Ascending aorta (tissue), 2 donors: ENCODE measurements around the gene ERICH6B. TPM values are rescaled to one million over a fixed set of nuclear protein-coding genes. Genes with fewer than 3 reads are reported as not detected.

Experiments used
- DNase-seq, 2 donors: peaks; one replicate each; pipeline ENCODE4 v3.0.0-alpha.2; 2019; ENCODE audit warnings: low spot score in 2 of 2
- H3K27ac ChIP-seq, 2 donors: fragments of 200-600 bp; sonication (generic); one replicate each; pipeline ENCODE4 v1.5.1; 2016 to 2017; ENCODE audit warnings: mild to moderate bottlenecking in 1 of 2
- H3K27me3 ChIP-seq: fragments of 200-600 bp; sonication (generic); one replicate; pipeline ENCODE4 v1.5.1; 2017
- H3K36me3 ChIP-seq, 2 donors: fragments of 200-600 bp; sonication (generic); one replicate each; pipeline ENCODE4 v1.5.1; 2016
- H3K4me1 ChIP-seq, 2 donors: fragments of 200-600 bp; sonication (generic); one replicate each; pipeline ENCODE4 v1.5.1; 2016 to 2017; ENCODE audit warnings: mild to moderate bottlenecking in 1 of 2
- H3K4me3 ChIP-seq, 2 donors: fragments of 200-600 bp; sonication (generic); one replicate each; pipeline ENCODE4 v1.5.1; 2016 to 2017; ENCODE audit warnings: mild to moderate bottlenecking in 1 of 2
- H3K9me3 ChIP-seq, 2 donors: fragments of 200-600 bp; sonication (generic); one replicate each; pipeline ENCODE4 v1.5.1; 2016
- CTCF ChIP-seq, 3 experiments: fragments of 200-600 bp in 2 of 3; fragments of 450-650 bp in 1 of 3; sonication (generic) in 2 of 3; IDR thresholded peaks; one replicate each; pipeline ENCODE4 v1.5.1; 2016 to 2019; ENCODE audit warnings: antibody characterized with exemption in 3 of 3, mild to moderate bottlenecking in 1 of 3, moderate library complexity in 1 of 3
- intact Hi-C: fragments of 100-400 bp; cut with DNase I; formaldehyde crosslinking; loops from one replicate; pipeline ENCODE4 v1.15.1; 2023
- total RNA-seq: library from RNA; depleted of rRNA; stranded (reverse); fragments of >200 nt; gene quantifications from one replicate; pipeline ENCODE4 v1.1.0, GENCODE V29; 2016

The ERICH6B gene
- total RNA-seq, 1 donor from 2014 or later = not detected

- Histone ChIP-seq H3K27me3 (no peaks in the 10 kb centered on the region), H3K4me3 (no peak overlapping the region), H3K9me3 (no peaks in the 10 kb centered on the region), H3K4me1 (no peaks in the 10 kb centered on the region), H3K36me3 (no peaks in the 10 kb centered on the region), H3K27ac (no peak overlapping the region)
- no peak for DNase-seq
- intact Hi-C loops = no loop called here
- TF ChIP-seq CTCF (IDR thresholded peaks at IDR 0.05) = no peak
Measured at GRCh38 chr13:45604892-45605291, 10.6 kb downstream of the ERICH6B start.

- no peaks in the 10 kb centered on the region for H3K9me3 ChIP-seq
- no peak overlapping the region for H3K4me3 ChIP-seq
- DNase-seq = no peak
- H3K27me3 ChIP-seq = no peaks in the 10 kb centered on the region
- TF ChIP-seq CTCF (IDR thresholded peaks at IDR 0.05) = no peak
- no peaks in the 10 kb centered on the region for H3K4me1 ChIP-seq
- H3K27ac ChIP-seq = no peak overlapping the region
- H3K36me3 ChIP-seq = no peaks in the 10 kb centered on the region
- intact Hi-C loops = no loop called here
Measured at GRCh38 chr13:45603338-45603737, 12.2 kb downstream of the ERICH6B start.

GRCh38 chr13:45602183-45603170 lies 13.1 kb downstream of the ERICH6B start:
- H3K27ac ChIP-seq = no peak overlapping the region
- no peak for TF ChIP-seq CTCF (IDR thresholded peaks at IDR 0.05)
- intact Hi-C loops = no loop called here
- H3K9me3 ChIP-seq = no peaks in the 10 kb centered on the region
- H3K36me3 ChIP-seq = no peaks in the 10 kb centered on the region
- no peak for DNase-seq
- H3K27me3 ChIP-seq = no peaks in the 10 kb centered on the region
- H3K4me1 ChIP-seq = no peaks in the 10 kb centered on the region
- H3K4me3 ChIP-seq = no peak overlapping the region

GRCh38 chr13:45601680-45602079 lies 13.9 kb downstream of the ERICH6B start:
- no peaks in the 10 kb centered on the region for H3K36me3 ChIP-seq
- H3K4me1 ChIP-seq = no peaks in the 10 kb centered on the region
- TF ChIP-seq CTCF (IDR thresholded peaks at IDR 0.05) = no peak
- no peaks in the 10 kb centered on the region for H3K9me3 ChIP-seq
- DNase-seq = no peak
- H3K27ac ChIP-seq = no peak overlapping the region
- no peak overlapping the region for H3K4me3 ChIP-seq
- H3K27me3 ChIP-seq = no peaks in the 10 kb centered on the region
- intact Hi-C loops = no loop called here

- H3K9me3 ChIP-seq = no peaks in the 10 kb centered on the region
- H3K27me3 ChIP-seq = no peaks in the 10 kb centered on the region
- no peak for TF ChIP-seq CTCF (IDR thresholded peaks at IDR 0.05)
- no peaks in the 10 kb centered on the region for H3K36me3 ChIP-seq
- H3K27ac ChIP-seq = no peak overlapping the region
- no peak overlapping the region for H3K4me3 ChIP-seq
- intact Hi-C loops = no loop called here
- no peaks in the 10 kb centered on the region for H3K4me1 ChIP-seq
- DNase-seq = no peak
Measured at GRCh38 chr13:45598597-45598996, 16.9 kb downstream of the ERICH6B start.
